ENCODE results near the gene TCF4. TPM values are rescaled to one million over a fixed set of nuclear protein-coding genes. Genes with fewer than 3 reads are reported as not detected.
A peak's percentile ranks its signal among the peaks of the same experiment; 100 is the strongest.

The TCF4 gene
- total and polyA plus RNA-seq, 8 donors = 5.1 to 187 (median 39.9) TPM

DNA sequence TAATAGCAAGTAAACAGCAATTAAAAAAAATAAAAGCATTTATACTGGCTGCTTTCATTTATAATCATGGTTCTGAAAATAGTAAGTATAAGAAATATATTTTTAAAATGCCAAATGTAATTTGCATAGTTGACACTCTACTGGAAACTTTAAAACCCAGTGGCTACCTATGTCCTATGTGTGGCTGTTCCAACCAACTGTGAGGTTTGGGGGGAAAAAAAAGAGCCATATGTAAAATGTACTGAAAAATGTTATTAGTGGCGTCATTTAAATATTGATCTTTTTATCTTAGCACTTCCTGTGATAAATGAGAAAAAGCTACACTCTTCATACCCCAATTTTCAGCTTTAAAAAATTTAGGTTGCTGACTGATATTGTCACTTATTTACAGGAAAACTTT is 270.7 kb downstream of the TCF4 start:
- H3K4me1 ChIP-seq = peaks cover 0 to 50% (median 9%) of the 10 kb centered on the region in 4 donors
- H3K27me3 ChIP-seq = peaks cover 0 to under 1% (median 0%) of the 10 kb centered on the region in 3 donors
- H3K36me3 ChIP-seq = no peaks in the 10 kb centered on the region
- DNase-seq = no peak
- TF ChIP-seq EP300 (IDR thresholded peaks at IDR 0.05) = no peak
- no peak for TF ChIP-seq POLR2A (IDR thresholded peaks at IDR 0.05)
- no peak for TF ChIP-seq POLR2AphosphoS5 (IDR thresholded peaks at IDR 0.05)
- TF ChIP-seq, protein P1, sequence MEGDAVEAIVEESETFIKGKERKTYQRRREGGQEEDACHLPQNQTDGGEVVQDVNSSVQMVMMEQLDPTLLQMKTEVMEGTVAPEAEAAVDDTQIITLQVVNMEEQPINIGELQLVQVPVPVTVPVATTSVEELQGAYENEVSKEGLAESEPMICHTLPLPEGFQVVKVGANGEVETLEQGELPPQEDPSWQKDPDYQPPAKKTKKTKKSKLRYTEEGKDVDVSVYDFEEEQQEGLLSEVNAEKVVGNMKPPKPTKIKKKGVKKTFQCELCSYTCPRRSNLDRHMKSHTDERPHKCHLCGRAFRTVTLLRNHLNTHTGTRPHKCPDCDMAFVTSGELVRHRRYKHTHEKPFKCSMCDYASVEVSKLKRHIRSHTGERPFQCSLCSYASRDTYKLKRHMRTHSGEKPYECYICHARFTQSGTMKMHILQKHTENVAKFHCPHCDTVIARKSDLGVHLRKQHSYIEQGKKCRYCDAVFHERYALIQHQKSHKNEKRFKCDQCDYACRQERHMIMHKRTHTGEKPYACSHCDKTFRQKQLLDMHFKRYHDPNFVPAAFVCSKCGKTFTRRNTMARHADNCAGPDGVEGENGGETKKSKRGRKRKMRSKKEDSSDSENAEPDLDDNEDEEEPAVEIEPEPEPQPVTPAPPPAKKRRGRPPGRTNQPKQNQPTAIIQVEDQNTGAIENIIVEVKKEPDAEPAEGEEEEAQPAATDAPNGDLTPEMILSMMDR (IDR thresholded peaks at IDR 0.05) = no peak
- no peaks in the 10 kb centered on the region for H3K9me3 ChIP-seq
- WGBS, 5 donors = 74 to 92% (median 82%) methylated on average over 1 of the region's 1 CpG
- intact Hi-C loops (cut with DNase I; ENCODE audit: low total_unique reads) = no loop called here
- H3K4me3 ChIP-seq = no peak overlapping the region
- peak overlapping the region in 3 of 5 donors; percentile 1 to 91 (median 90) for H3K27ac ChIP-seq

GRCh38 chr18:55316486-55317184 is 271.4 kb downstream of the TCF4 start:
- 49 to 66% (median 60%) methylated on average over 4 of the region's 4 CpGs for WGBS, 5 donors
- peak overlapping the region in 2 of 5 donors; percentile 1 to 91 for H3K27ac ChIP-seq
- H3K9me3 ChIP-seq = no peaks in the 10 kb centered on the region
- DNase-seq = no peak
- H3K36me3 ChIP-seq = no peaks in the 10 kb centered on the region
- TF ChIP-seq EP300 (IDR thresholded peaks at IDR 0.05) (no peak), POLR2AphosphoS5 (IDR thresholded peaks at IDR 0.05) (no peak), POLR2A (IDR thresholded peaks at IDR 0.05) (no peak)
- TF ChIP-seq, protein P1 (IDR thresholded peaks at IDR 0.05) = no peak
- no peak overlapping the region for H3K4me3 ChIP-seq
- intact Hi-C loops (cut with DNase I; ENCODE audit: low total_unique reads) = no loop called here
- H3K4me1 ChIP-seq = peaks cover 0 to 47% (median 8%) of the 10 kb centered on the region in 4 donors
- no peaks in the 10 kb centered on the region for H3K27me3 ChIP-seq

- DNase-seq = no peak
- Histone ChIP-seq H3K9me3 (no peaks in the 10 kb centered on the region), H3K4me3 (no peak overlapping the region), H3K4me1 (peaks cover 0 to 38% (median 8%) of the 10 kb centered on the region in 4 donors), H3K27ac (no peak overlapping the region), H3K36me3 (no peaks in the 10 kb centered on the region), H3K27me3 (no peaks in the 10 kb centered on the region)
- TF ChIP-seq POLR2A (IDR thresholded peaks at IDR 0.05) (no peak), POLR2AphosphoS5 (IDR thresholded peaks at IDR 0.05) (no peak), EP300 (IDR thresholded peaks at IDR 0.05) (no peak)
- TF ChIP-seq, protein P1 (IDR thresholded peaks at IDR 0.05) = no peak
- intact Hi-C loops (cut with DNase I; ENCODE audit: low total_unique reads) = no loop called here
Measured at GRCh38 chr18:55314615-55315237, 273.3 kb downstream of the TCF4 start.

DNA sequence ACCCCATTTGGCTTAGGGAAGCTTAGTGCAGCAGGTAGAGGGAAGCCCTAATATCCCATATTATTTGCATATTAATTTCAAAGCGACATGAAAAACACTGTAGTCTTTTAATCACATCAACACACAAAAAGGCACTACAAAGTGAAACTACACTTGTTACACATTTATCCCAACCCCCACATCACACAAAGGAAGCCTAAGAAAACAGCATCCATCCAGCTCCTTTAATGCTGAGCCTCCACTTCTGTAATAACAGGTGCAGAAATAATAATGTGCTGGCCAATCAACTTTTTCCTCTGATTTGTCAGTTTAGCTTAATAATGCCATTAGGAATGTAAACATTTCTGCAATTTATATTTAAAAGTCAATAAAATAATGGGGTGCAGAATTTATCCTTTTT is 274.0 kb downstream of the TCF4 start:
- no peak overlapping the region for H3K4me3 ChIP-seq
- intact Hi-C loops (cut with DNase I; ENCODE audit: low total_unique reads) = no loop called here
- H3K36me3 ChIP-seq = no peaks in the 10 kb centered on the region
- 66 to 75% (median 72%) methylated on average over 1 of the region's 1 CpG for WGBS, 5 donors
- no peaks in the 10 kb centered on the region for H3K9me3 ChIP-seq
- no peak overlapping the region for H3K27ac ChIP-seq
- peaks cover 0 to 32% (median 4%) of the 10 kb centered on the region in 4 donors for H3K4me1 ChIP-seq
- TF ChIP-seq POLR2AphosphoS5 (IDR thresholded peaks at IDR 0.05) (no peak), EP300 (IDR thresholded peaks at IDR 0.05) (no peak), POLR2A (IDR thresholded peaks at IDR 0.05) (no peak)
- TF ChIP-seq, protein P1 (IDR thresholded peaks at IDR 0.05) = no peak
- no peaks in the 10 kb centered on the region for H3K27me3 ChIP-seq
- no peak for DNase-seq

Measured in stomach (tissue), 9 donors.